ENCODE results near the gene MAP6.

MAP6 gene

GRCh38 chr11:75665990-75666389, 2.8 kb downstream of the MAP6 start:
- Histone ChIP-seq H3K4me3 (ENCODE audit: insufficient read depth, low read length, poor library complexity, severe bottlenecking) (no peak overlapping the region), H3K9me3 (ENCODE audit: insufficient read depth, low read length) (no peaks in the 10 kb centered on the region), H3K4me2 (ENCODE audit: low read depth, low read length, poor library complexity, severe bottlenecking) (no peak overlapping the region), H3K27me3 (ENCODE audit: low read length) (no peaks in the 10 kb centered on the region), H3K27ac (ENCODE audit: low read depth, low read length) (no peak overlapping the region), H3K79me2 (ENCODE audit: insufficient read depth, low read length) (no peaks in the 10 kb centered on the region), H4K20me1 (ENCODE audit: low read depth, low read length) (no peaks in the 10 kb centered on the region), H2AFZ (ENCODE audit: low read depth, low read length, severe bottlenecking) (no peak overlapping the region), H3F3A (ENCODE audit: insufficient read depth) (no peaks in the 10 kb centered on the region), H3K36me3 (ENCODE audit: low read length) (no peaks in the 10 kb centered on the region; the same call in 1 of the 2 replicates), H3K9me2 (replicated peaks; ENCODE audit: insufficient read depth, low read length) (no peaks in the 10 kb centered on the region), H3K9ac (ENCODE audit: low read length) (no peak overlapping the region)
- TF ChIP-seq, protein P1, sequence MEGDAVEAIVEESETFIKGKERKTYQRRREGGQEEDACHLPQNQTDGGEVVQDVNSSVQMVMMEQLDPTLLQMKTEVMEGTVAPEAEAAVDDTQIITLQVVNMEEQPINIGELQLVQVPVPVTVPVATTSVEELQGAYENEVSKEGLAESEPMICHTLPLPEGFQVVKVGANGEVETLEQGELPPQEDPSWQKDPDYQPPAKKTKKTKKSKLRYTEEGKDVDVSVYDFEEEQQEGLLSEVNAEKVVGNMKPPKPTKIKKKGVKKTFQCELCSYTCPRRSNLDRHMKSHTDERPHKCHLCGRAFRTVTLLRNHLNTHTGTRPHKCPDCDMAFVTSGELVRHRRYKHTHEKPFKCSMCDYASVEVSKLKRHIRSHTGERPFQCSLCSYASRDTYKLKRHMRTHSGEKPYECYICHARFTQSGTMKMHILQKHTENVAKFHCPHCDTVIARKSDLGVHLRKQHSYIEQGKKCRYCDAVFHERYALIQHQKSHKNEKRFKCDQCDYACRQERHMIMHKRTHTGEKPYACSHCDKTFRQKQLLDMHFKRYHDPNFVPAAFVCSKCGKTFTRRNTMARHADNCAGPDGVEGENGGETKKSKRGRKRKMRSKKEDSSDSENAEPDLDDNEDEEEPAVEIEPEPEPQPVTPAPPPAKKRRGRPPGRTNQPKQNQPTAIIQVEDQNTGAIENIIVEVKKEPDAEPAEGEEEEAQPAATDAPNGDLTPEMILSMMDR (IDR thresholded peaks at IDR 0.05; ENCODE audit: insufficient read depth, low read length, poor library complexity, severe bottlenecking), result no peak
- no peak for TF ChIP-seq EZH2phosphoT487 (conservative IDR thresholded peaks at IDR 0.05; ENCODE audit: low read length)

- TF ChIP-seq, protein P1 (IDR thresholded peaks at IDR 0.05; ENCODE audit: insufficient read depth, low read length, poor library complexity, severe bottlenecking), result no peak
- no peak for TF ChIP-seq EZH2phosphoT487 (conservative IDR thresholded peaks at IDR 0.05; ENCODE audit: low read length)
- no peaks in the 10 kb centered on the region for H3K9me3 ChIP-seq (ENCODE audit: insufficient read depth, low read length)
- H3K27ac ChIP-seq (ENCODE audit: low read depth, low read length), result no peak overlapping the region
- H2AFZ ChIP-seq (ENCODE audit: low read depth, low read length, severe bottlenecking), result no peak overlapping the region
- no peaks in the 10 kb centered on the region for H4K20me1 ChIP-seq (ENCODE audit: low read depth, low read length)
- no peaks in the 10 kb centered on the region for H3K79me2 ChIP-seq (ENCODE audit: insufficient read depth, low read length)
- H3K4me3 ChIP-seq (ENCODE audit: insufficient read depth, low read length, poor library complexity, severe bottlenecking), result no peak overlapping the region
- H3K36me3 ChIP-seq (ENCODE audit: low read length), result no peaks in the 10 kb centered on the region; the same call in 1 of the 2 replicates
- H3K9ac ChIP-seq (ENCODE audit: low read length), result no peak overlapping the region
- H3K9me2 ChIP-seq (replicated peaks; ENCODE audit: insufficient read depth, low read length), result no peaks in the 10 kb centered on the region
- no peaks in the 10 kb centered on the region for H3K27me3 ChIP-seq (ENCODE audit: low read length)
- no peak overlapping the region for H3K4me2 ChIP-seq (ENCODE audit: low read depth, low read length, poor library complexity, severe bottlenecking)
- no peaks in the 10 kb centered on the region for H3F3A ChIP-seq (ENCODE audit: insufficient read depth)
Measured at GRCh38 chr11:75665126-75665525, 3.7 kb downstream of the MAP6 start.

DNA sequence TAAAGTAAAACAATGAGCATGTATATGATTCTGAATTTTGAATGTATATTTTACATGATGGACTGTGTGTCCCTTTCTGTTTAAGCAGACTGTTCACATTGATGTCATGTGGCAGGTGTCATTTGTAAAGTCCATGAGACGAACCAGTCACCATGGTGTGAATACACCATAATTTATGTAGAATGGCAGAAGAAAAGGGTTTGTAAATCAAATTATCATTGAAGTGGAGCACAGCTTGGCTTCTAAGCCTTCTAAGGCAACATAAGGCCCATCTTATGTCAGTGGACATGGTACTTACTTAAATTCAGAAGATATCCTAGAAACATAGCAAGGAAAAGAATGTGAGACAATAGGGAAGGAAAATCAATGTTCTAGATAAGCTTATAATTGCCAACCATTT, 4.4 kb downstream of the MAP6 start:
- no peaks in the 10 kb centered on the region; the same call in 1 of the 2 replicates for H3K36me3 ChIP-seq (ENCODE audit: low read length)
- TF ChIP-seq, protein P1 (IDR thresholded peaks at IDR 0.05; ENCODE audit: insufficient read depth, low read length, poor library complexity, severe bottlenecking), result no peak
- no peak for TF ChIP-seq EZH2phosphoT487 (conservative IDR thresholded peaks at IDR 0.05; ENCODE audit: low read length)
- H4K20me1 ChIP-seq (ENCODE audit: low read depth, low read length), result no peaks in the 10 kb centered on the region
- no peaks in the 10 kb centered on the region for H3K9me3 ChIP-seq (ENCODE audit: insufficient read depth, low read length)
- H3K79me2 ChIP-seq (ENCODE audit: insufficient read depth, low read length), result no peaks in the 10 kb centered on the region
- H3K4me2 ChIP-seq (ENCODE audit: low read depth, low read length, poor library complexity, severe bottlenecking), result no peak overlapping the region
- no peaks in the 10 kb centered on the region for H3K9me2 ChIP-seq (replicated peaks; ENCODE audit: insufficient read depth, low read length)
- no peaks in the 10 kb centered on the region for H3K27me3 ChIP-seq (ENCODE audit: low read length)
- H3K4me3 ChIP-seq (ENCODE audit: insufficient read depth, low read length, poor library complexity, severe bottlenecking), result no peak overlapping the region
- no peak overlapping the region for H3K27ac ChIP-seq (ENCODE audit: low read depth, low read length)
- H3F3A ChIP-seq (ENCODE audit: insufficient read depth), result no peaks in the 10 kb centered on the region
- H3K9ac ChIP-seq (ENCODE audit: low read length), result no peak overlapping the region
- no peak overlapping the region for H2AFZ ChIP-seq (ENCODE audit: low read depth, low read length, severe bottlenecking)

Data from SU-DHL-6 (cell line).